Measurements from ENCODE around the gene ZFP36L1.

GRCh38 chr14:68816183-68816942, 23.5 kb upstream of the ZFP36L1 start:
- TF ChIP-seq CTCF (IDR thresholded peaks at IDR 0.05) (peak; percentile 92), ZFX (IDR thresholded peaks at IDR 0.05; ENCODE audit: borderline replicate concordance) (no peak)
